Neural crest cell (in vitro differentiated cells): Measurements from ENCODE around the gene THRB. TPM values are rescaled to one million over a fixed set of nuclear protein-coding genes. Genes with fewer than 3 reads are reported as not detected.

ENCODE experiments used
- DNase-seq: peaks from one replicate; pipeline ENCODE4 v3.0.0; 2021; ENCODE audit warnings: low read depth, mixed read lengths, low spot score
- H3K27ac Mint-ChIP-seq: one replicate; pipeline ENCODE4 v1.8.0; 2021; ENCODE audit warnings: mild to moderate bottlenecking, mixed read lengths; ENCODE audit not compliant: unreplicated experiment
- H3K27me3 Mint-ChIP-seq: 2 replicates; pipeline ENCODE4 v1.8.0; 2021; ENCODE audit warnings: low read depth, mild to moderate bottlenecking, mixed read lengths
- H3K36me3 Mint-ChIP-seq: 2 replicates; pipeline ENCODE4 v1.8.0; 2021; ENCODE audit warnings: low read depth, mild to moderate bottlenecking, mixed read lengths
- H3K4me1 Mint-ChIP-seq: 2 replicates; pipeline ENCODE4 v1.8.0; 2021; ENCODE audit warnings: mixed read lengths
- H3K4me3 Mint-ChIP-seq: one replicate; pipeline ENCODE4 v1.8.0; 2021; ENCODE audit warnings: mild to moderate bottlenecking, mixed read lengths
- H3K9me3 Mint-ChIP-seq: 2 replicates; pipeline ENCODE4 v1.8.0; 2021; ENCODE audit warnings: mixed read lengths
- total RNA-seq: library from RNA; stranded (reverse); gene quantifications from 2 replicates; pipeline ENCODE4 v1.2.1, GENCODE V29; 2021
- TF ChIP-seq, protein P1 (sequence below): fragments of 200-600 bp; sonication (generic); conservative IDR thresholded peaks from 2 replicates; pipeline ENCODE4 v1.5.0; 2021; ENCODE audit warnings: antibody characterized with exemption, mild to moderate bottlenecking

The THRB gene
- total RNA-seq, 1 donor from 2014 or later = 0.65 TPM

- Mint-ChIP-seq H3K9me3 (peaks cover 3% of the 10 kb centered on the region), H3K27ac (no peak overlapping the region), H3K4me1 (peaks cover 15% of the 10 kb centered on the region), H3K36me3 (no peaks in the 10 kb centered on the region), H3K4me3 (no peak overlapping the region), H3K27me3 (no peaks in the 10 kb centered on the region)
- DNase-seq = no peak
- TF ChIP-seq, protein P1, sequence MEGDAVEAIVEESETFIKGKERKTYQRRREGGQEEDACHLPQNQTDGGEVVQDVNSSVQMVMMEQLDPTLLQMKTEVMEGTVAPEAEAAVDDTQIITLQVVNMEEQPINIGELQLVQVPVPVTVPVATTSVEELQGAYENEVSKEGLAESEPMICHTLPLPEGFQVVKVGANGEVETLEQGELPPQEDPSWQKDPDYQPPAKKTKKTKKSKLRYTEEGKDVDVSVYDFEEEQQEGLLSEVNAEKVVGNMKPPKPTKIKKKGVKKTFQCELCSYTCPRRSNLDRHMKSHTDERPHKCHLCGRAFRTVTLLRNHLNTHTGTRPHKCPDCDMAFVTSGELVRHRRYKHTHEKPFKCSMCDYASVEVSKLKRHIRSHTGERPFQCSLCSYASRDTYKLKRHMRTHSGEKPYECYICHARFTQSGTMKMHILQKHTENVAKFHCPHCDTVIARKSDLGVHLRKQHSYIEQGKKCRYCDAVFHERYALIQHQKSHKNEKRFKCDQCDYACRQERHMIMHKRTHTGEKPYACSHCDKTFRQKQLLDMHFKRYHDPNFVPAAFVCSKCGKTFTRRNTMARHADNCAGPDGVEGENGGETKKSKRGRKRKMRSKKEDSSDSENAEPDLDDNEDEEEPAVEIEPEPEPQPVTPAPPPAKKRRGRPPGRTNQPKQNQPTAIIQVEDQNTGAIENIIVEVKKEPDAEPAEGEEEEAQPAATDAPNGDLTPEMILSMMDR = no peak
Measured at GRCh38 chr3:24338409-24339130, 156.1 kb downstream of the THRB start.

- no peak overlapping the region for H3K4me3 Mint-ChIP-seq
- peaks cover 3% of the 10 kb centered on the region for H3K9me3 Mint-ChIP-seq
- no peaks in the 10 kb centered on the region for H3K36me3 Mint-ChIP-seq
- peak overlapping the region; percentile 67 for H3K27ac Mint-ChIP-seq
- H3K4me1 Mint-ChIP-seq = peaks cover 15% of the 10 kb centered on the region
- no peak for DNase-seq
- TF ChIP-seq, protein P1 = no peak
- no peaks in the 10 kb centered on the region for H3K27me3 Mint-ChIP-seq
Measured at GRCh38 chr3:24336101-24336500, 158.5 kb downstream of the THRB start.

- peaks cover 9% of the 10 kb centered on the region for H3K9me3 Mint-ChIP-seq
- H3K4me1 Mint-ChIP-seq = peaks cover 14% of the 10 kb centered on the region
- no peaks in the 10 kb centered on the region for H3K27me3 Mint-ChIP-seq
- TF ChIP-seq, protein P1 = no peak
- no peak for DNase-seq
- no peak overlapping the region for H3K27ac Mint-ChIP-seq
- H3K36me3 Mint-ChIP-seq = no peaks in the 10 kb centered on the region
- H3K4me3 Mint-ChIP-seq = no peak overlapping the region
Measured at GRCh38 chr3:24332092-24332491, 162.6 kb downstream of the THRB start.

- TF ChIP-seq, protein P1 = no peak
- Mint-ChIP-seq H3K27ac (no peak overlapping the region), H3K27me3 (no peaks in the 10 kb centered on the region), H3K9me3 (peaks cover 5% of the 10 kb centered on the region), H3K36me3 (no peaks in the 10 kb centered on the region), H3K4me1 (no peaks in the 10 kb centered on the region), H3K4me3 (no peak overlapping the region)
- DNase-seq = no peak
Measured at GRCh38 chr3:24323272-24323671, 171.4 kb downstream of the THRB start.

DNA sequence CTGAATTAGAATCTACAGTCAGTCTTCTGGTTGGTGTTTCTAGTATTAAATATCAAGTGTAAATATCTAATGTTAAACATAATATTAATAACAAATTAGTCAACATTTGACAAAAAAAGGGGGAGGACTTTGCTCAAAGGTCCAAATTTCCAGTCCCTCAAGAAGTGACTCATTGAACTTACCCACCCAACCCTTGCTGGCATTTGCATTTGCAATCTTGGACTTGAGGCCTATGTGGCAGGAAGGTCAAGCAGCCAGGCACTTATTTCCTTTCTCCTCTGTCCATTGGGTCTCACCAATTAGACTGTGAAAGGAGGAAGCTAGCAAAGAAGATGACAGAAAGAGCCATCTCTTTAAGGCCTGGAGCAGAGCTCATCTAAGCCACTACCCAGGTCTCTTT lies 174.0 kb downstream of the THRB start:
- H3K27me3 Mint-ChIP-seq = no peaks in the 10 kb centered on the region
- no peak overlapping the region for H3K27ac Mint-ChIP-seq
- no peak overlapping the region for H3K4me3 Mint-ChIP-seq
- H3K36me3 Mint-ChIP-seq = no peaks in the 10 kb centered on the region
- no peak for DNase-seq
- TF ChIP-seq, protein P1 = no peak
- H3K4me1 Mint-ChIP-seq = no peaks in the 10 kb centered on the region
- peaks cover 5% of the 10 kb centered on the region for H3K9me3 Mint-ChIP-seq
